H1 (cell line): ENCODE results near the gene ALG2. TPM values are rescaled to one million over a fixed set of nuclear protein-coding genes. Genes with fewer than 3 reads are reported as not detected.

Experiments
- BRCA1 ChIP-seq: IDR thresholded peaks from 2 replicates; pipeline ENCODE4 v1.6.1; 2012; ENCODE audit warnings: low read depth, low read length, improper control_type of control experiment
- CHD1 ChIP-seq: IDR thresholded peaks from 2 replicates; pipeline ENCODE4 v1.6.1; 2012; ENCODE audit warnings: low read depth, low read length, improper control_type of control experiment
- GTF2F1 ChIP-seq: IDR thresholded peaks from 2 replicates; pipeline ENCODE4 v1.6.1; 2012; ENCODE audit warnings: low read depth, low read length, improper control_type of control experiment, borderline replicate concordance
- JUND ChIP-seq: IDR thresholded peaks from 2 replicates; pipeline ENCODE4 v1.6.1; 2011; ENCODE audit warnings: mild to moderate bottlenecking, improper control_type of control experiment, low read length
- RAD21 ChIP-seq, 2 experiments: IDR thresholded peaks in 1 of 2; conservative IDR thresholded peaks in 1 of 2; 2 replicates each; pipeline ENCODE4 v1.6.1; 2011; ENCODE audit warnings: low read depth in 2 of 2, low read length in 2 of 2, improper control_type of control experiment in 1 of 2, inconsistent platforms in 1 of 2, mild to moderate bottlenecking in 1 of 2, moderate library complexity in 1 of 2
- TBP ChIP-seq: IDR thresholded peaks from 2 replicates; pipeline ENCODE4 v1.6.1; 2011; ENCODE audit warnings: low read depth, low read length, improper control_type of control experiment
- polyA plus RNA-seq, 7 experiments: library from polyadenylated mRNA; depleted of rRNA in 3 of 7; stranded (reverse) in 5 of 7; unstranded in 2 of 7; fragments of >200 nt in 5 of 7; fragments of 200-250 nt in 2 of 7; gene quantifications; 1 replicate in 5 of 7; 2 replicates in 1 of 7; 4 replicates in 1 of 7; pipeline versions ENCODE4 v1.2.1 to v1.2.3, GENCODE V29; 2011 to 2013; ENCODE audit warnings: missing spikeins in 2 of 7, mixed read lengths in 2 of 7
- total RNA-seq: library from RNA; stranded (reverse); fragmentation: NEBNext Ultra II Directional; extraction: Animal tissue kit (Norgen Biotek cat#: 25700); gene quantifications from 2 replicates; pipeline ENCODE4 v1.2.1, GENCODE V29; 2021
- TF ChIP-seq, protein P1 (sequence below): IDR thresholded peaks from 2 replicates; pipeline ENCODE4 v1.6.1; 2012; ENCODE audit warnings: low read length, inconsistent platforms

ALG2 gene
- total and polyA plus RNA-seq, 2 of the 8 experiments (the other 6 are each of a cell fraction or from before 2014, with no cell fraction given) = 27.1 to 30.7 TPM

- TF ChIP-seq, protein P1, sequence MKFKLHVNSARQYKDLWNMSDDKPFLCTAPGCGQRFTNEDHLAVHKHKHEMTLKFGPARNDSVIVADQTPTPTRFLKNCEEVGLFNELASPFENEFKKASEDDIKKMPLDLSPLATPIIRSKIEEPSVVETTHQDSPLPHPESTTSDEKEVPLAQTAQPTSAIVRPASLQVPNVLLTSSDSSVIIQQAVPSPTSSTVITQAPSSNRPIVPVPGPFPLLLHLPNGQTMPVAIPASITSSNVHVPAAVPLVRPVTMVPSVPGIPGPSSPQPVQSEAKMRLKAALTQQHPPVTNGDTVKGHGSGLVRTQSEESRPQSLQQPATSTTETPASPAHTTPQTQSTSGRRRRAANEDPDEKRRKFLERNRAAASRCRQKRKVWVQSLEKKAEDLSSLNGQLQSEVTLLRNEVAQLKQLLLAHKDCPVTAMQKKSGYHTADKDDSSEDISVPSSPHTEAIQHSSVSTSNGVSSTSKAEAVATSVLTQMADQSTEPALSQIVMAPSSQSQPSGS = no peak
- TF ChIP-seq GTF2F1 (no peak), BRCA1 (no peak), CHD1 (no peak), TBP (no peak), JUND (no peak), RAD21 (IDR thresholded peaks at IDR 0.05 in 1 of 2, conservative IDR thresholded peaks at IDR 0.05 in 1 of 2; ENCODE audit: low read depth in 2 of 2, low read length in 2 of 2) (peak; percentile 16 to 33; a peak in 2 of 4 replicates)
Observed at GRCh38 chr9:99192786-99193465, 28.8 kb downstream of the ALG2 start (continued).
